Measurements from ENCODE around the gene EGFR. TPM values are rescaled to one million over a fixed set of nuclear protein-coding genes. Genes with fewer than 3 reads are reported as not detected.

The EGFR gene
- polyA plus RNA-seq, 1 donor from 2014 or later: 0.22 TPM

DNA sequence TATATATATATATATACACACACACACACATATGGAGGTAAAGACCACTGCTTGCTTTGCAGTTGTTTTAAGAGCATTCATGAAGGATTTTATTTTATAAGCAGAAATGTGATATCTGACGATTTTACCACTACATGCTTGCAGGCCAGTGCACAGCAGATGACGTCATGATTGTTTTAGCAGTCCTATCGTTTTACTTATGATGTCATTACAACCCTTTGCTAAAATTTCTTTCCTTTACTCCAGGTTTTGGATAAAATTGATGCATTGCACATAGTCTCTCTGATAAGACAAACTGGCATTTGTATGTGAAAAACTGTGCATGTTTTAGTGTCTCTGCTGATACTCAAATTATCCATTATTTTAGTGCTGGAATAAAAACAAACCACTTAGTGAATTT, 9.2 kb downstream of the EGFR start:
- TF ChIP-seq SMC3 (conservative IDR thresholded peaks at IDR 0.05; ENCODE audit: poor library complexity): no peak
- TF ChIP-seq, protein P1, sequence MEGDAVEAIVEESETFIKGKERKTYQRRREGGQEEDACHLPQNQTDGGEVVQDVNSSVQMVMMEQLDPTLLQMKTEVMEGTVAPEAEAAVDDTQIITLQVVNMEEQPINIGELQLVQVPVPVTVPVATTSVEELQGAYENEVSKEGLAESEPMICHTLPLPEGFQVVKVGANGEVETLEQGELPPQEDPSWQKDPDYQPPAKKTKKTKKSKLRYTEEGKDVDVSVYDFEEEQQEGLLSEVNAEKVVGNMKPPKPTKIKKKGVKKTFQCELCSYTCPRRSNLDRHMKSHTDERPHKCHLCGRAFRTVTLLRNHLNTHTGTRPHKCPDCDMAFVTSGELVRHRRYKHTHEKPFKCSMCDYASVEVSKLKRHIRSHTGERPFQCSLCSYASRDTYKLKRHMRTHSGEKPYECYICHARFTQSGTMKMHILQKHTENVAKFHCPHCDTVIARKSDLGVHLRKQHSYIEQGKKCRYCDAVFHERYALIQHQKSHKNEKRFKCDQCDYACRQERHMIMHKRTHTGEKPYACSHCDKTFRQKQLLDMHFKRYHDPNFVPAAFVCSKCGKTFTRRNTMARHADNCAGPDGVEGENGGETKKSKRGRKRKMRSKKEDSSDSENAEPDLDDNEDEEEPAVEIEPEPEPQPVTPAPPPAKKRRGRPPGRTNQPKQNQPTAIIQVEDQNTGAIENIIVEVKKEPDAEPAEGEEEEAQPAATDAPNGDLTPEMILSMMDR (IDR thresholded peaks at IDR 0.05; ENCODE audit: poor library complexity, severe bottlenecking): no peak
- no peaks in the 10 kb centered on the region for H3F3A ChIP-seq (ENCODE audit: insufficient read depth, low read length, poor library complexity, severe bottlenecking)
- H3K9ac ChIP-seq (ENCODE audit: low read length): no peak overlapping the region
- no peak overlapping the region for H2AFZ ChIP-seq (ENCODE audit: low read depth, low read length)
- no peak overlapping the region for H3K4me3 ChIP-seq (ENCODE audit: low read length)
- no peak overlapping the region for H3K4me2 ChIP-seq (ENCODE audit: low read length)
- H3K9me2 ChIP-seq (ENCODE audit: insufficient read depth, low read length): no peaks in the 10 kb centered on the region
- H3K27ac ChIP-seq (ENCODE audit: low read length): no peak overlapping the region
- no peaks in the 10 kb centered on the region for H3K79me2 ChIP-seq (replicated peaks; ENCODE audit: insufficient read depth, low read length)
- no peaks in the 10 kb centered on the region for H3K27me3 ChIP-seq (ENCODE audit: insufficient read depth, low read depth, low read length)
- H4K20me1 ChIP-seq (ENCODE audit: insufficient read depth): no peaks in the 10 kb centered on the region
- no peaks in the 10 kb centered on the region for H3K9me3 ChIP-seq (ENCODE audit: low read length)
- H3K36me3 ChIP-seq (ENCODE audit: insufficient read depth, low read length): no peaks in the 10 kb centered on the region

DNA sequence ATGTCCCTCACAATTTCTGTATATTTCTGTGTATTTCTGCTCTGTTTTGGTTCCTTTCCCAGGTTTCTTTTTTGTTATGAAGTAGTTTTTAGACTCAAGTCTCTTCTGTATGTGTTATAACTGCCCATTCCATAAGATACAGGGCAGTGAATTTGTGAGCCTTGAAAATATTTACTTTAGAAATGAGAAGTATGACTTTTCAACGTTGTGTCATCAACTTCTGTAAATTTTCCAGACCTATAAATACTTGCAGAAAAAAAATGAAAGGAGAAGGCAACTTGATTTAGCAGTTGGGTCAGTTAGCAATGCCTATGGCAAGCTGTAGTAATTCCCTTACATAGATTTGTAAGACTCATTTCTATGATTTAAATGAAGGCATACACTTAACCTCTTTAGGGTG, 11.5 kb downstream of the EGFR start:
- no peaks in the 10 kb centered on the region for H3F3A ChIP-seq (ENCODE audit: insufficient read depth, low read length, poor library complexity, severe bottlenecking)
- no peaks in the 10 kb centered on the region for H3K79me2 ChIP-seq (replicated peaks; ENCODE audit: insufficient read depth, low read length)
- H4K20me1 ChIP-seq (ENCODE audit: insufficient read depth): no peaks in the 10 kb centered on the region
- H2AFZ ChIP-seq (ENCODE audit: low read depth, low read length): no peak overlapping the region
- H3K4me2 ChIP-seq (ENCODE audit: low read length): no peak overlapping the region
- H3K27ac ChIP-seq (ENCODE audit: low read length): no peak overlapping the region
- no peaks in the 10 kb centered on the region for H3K9me2 ChIP-seq (ENCODE audit: insufficient read depth, low read length)
- no peaks in the 10 kb centered on the region for H3K9me3 ChIP-seq (ENCODE audit: low read length)
- no peaks in the 10 kb centered on the region for H3K36me3 ChIP-seq (ENCODE audit: insufficient read depth, low read length)
- H3K4me3 ChIP-seq (ENCODE audit: low read length): no peak overlapping the region
- no peaks in the 10 kb centered on the region for H3K27me3 ChIP-seq (ENCODE audit: insufficient read depth, low read depth, low read length)
- H3K9ac ChIP-seq (ENCODE audit: low read length): no peak overlapping the region
- TF ChIP-seq POLR2AphosphoS5 (IDR thresholded peaks at IDR 0.05) (no peak), EP300 (conservative IDR thresholded peaks at IDR 0.05; ENCODE audit: poor library complexity, severe bottlenecking) (no peak), EZH2 (IDR thresholded peaks at IDR 0.05; ENCODE audit: borderline replicate concordance, insufficient read depth, low read length, poor library complexity, severe bottlenecking) (no peak), SMC3 (conservative IDR thresholded peaks at IDR 0.05; ENCODE audit: poor library complexity) (no peak), MXI1 (conservative IDR thresholded peaks at IDR 0.05; ENCODE audit: poor library complexity, severe bottlenecking) (no peak), TAF1 (IDR thresholded peaks at IDR 0.05; ENCODE audit: low read depth) (no peak), RAD21 (conservative IDR thresholded peaks at IDR 0.05) (no peak)
- TF ChIP-seq, protein P2, sequence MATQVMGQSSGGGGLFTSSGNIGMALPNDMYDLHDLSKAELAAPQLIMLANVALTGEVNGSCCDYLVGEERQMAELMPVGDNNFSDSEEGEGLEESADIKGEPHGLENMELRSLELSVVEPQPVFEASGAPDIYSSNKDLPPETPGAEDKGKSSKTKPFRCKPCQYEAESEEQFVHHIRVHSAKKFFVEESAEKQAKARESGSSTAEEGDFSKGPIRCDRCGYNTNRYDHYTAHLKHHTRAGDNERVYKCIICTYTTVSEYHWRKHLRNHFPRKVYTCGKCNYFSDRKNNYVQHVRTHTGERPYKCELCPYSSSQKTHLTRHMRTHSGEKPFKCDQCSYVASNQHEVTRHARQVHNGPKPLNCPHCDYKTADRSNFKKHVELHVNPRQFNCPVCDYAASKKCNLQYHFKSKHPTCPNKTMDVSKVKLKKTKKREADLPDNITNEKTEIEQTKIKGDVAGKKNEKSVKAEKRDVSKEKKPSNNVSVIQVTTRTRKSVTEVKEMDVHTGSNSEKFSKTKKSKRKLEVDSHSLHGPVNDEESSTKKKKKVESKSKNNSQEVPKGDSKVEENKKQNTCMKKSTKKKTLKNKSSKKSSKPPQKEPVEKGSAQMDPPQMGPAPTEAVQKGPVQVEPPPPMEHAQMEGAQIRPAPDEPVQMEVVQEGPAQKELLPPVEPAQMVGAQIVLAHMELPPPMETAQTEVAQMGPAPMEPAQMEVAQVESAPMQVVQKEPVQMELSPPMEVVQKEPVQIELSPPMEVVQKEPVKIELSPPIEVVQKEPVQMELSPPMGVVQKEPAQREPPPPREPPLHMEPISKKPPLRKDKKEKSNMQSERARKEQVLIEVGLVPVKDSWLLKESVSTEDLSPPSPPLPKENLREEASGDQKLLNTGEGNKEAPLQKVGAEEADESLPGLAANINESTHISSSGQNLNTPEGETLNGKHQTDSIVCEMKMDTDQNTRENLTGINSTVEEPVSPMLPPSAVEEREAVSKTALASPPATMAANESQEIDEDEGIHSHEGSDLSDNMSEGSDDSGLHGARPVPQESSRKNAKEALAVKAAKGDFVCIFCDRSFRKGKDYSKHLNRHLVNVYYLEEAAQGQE (IDR thresholded peaks at IDR 0.05; ENCODE audit: borderline replicate concordance): no peak
- TF ChIP-seq, protein P1 (IDR thresholded peaks at IDR 0.05; ENCODE audit: poor library complexity, severe bottlenecking): no peak

All from neural cell (in vitro differentiated cells).